ENCODE results near the gene DSCAM.

- TF ChIP-seq EZH2 (IDR thresholded peaks at IDR 0.05; ENCODE audit: insufficient read depth, poor library complexity, severe bottlenecking) (no peak), EZH2phosphoT487 (IDR thresholded peaks at IDR 0.05; ENCODE audit: insufficient read depth, low read depth) (no peak)
Observed at GRCh38 chr21:39968010-39968409, 878.9 kb downstream of the DSCAM start.
